Kidney (tissue), 14 donors: ENCODE data around the gene JDP2. TPM values are rescaled to one million over a fixed set of nuclear protein-coding genes. Genes with fewer than 3 reads are reported as not detected.

Experiments
- DNase-seq, 5 donors: peaks; one replicate each; pipeline ENCODE4 v3.0.0-alpha.2; 2013 to 2020
- FAIRE-seq: peaks from 2 replicates; lab custom pipeline; 2012; peaks lifted over from hg19 to GRCh38; lab: Jason Lieb, UNC
- H3K27ac ChIP-seq, 2 donors: one replicate each; pipeline ENCODE4 v1.7.0; 2013; ENCODE audit warnings: low read depth in 2 of 2, low read length in 2 of 2, inconsistent platforms in 1 of 2
- H3K27me3 ChIP-seq: one replicate; pipeline ENCODE4 v1.7.1; 2013; ENCODE audit warnings: low read length, inconsistent platforms; ENCODE audit not compliant: control insufficient read depth, insufficient read depth
- H3K36me3 ChIP-seq, 3 donors: one replicate each; pipeline versions ENCODE4 v1.7.0 to v1.7.1; 2013; ENCODE audit warnings: low read length in 3 of 3, control low read depth in 1 of 3, inconsistent platforms in 1 of 3; ENCODE audit not compliant: insufficient read depth in 3 of 3, control insufficient read depth in 2 of 3
- H3K4me1 ChIP-seq, 3 donors: one replicate each; pipeline versions ENCODE4 v1.7.0 to v1.7.1; 2013; ENCODE audit warnings: low read length in 3 of 3, inconsistent platforms in 1 of 3, low read depth in 1 of 3; ENCODE audit not compliant: control insufficient read depth in 2 of 3, insufficient read depth in 2 of 3
- H3K4me3 ChIP-seq, 3 donors: one replicate each; pipeline versions ENCODE4 v1.7.0 to v1.8.1; 2013; ENCODE audit warnings: low read length in 3 of 3, control low read depth in 1 of 3, inconsistent platforms in 1 of 3
- H3K9ac ChIP-seq, 3 donors: one replicate each; pipeline versions ENCODE4 v1.7.0 to v1.7.1; 2013; ENCODE audit warnings: low read length in 3 of 3, control low read depth in 1 of 3, inconsistent platforms in 1 of 3
- H3K9me3 ChIP-seq, 3 donors: one replicate each; pipeline versions ENCODE4 v1.7.0 to v1.7.1; 2013; ENCODE audit warnings: low read length in 3 of 3, control low read depth in 1 of 3, inconsistent platforms in 1 of 3; ENCODE audit not compliant: control insufficient read depth in 2 of 3, insufficient read depth in 1 of 3
- CTCF ChIP-seq: IDR thresholded peaks from 3 replicates; pipeline ENCODE4 v1.5.1; 2012; ENCODE audit warnings: mild to moderate bottlenecking, moderate library complexity, borderline replicate concordance; ENCODE audit not compliant: insufficient read depth; ENCODE audit errors: extremely low read depth
- intact Hi-C: fragments of 100-400 bp; cut with DNase I; formaldehyde crosslinking; loops from one replicate; pipeline ENCODE4 v1.11.1; 2022
- polyA plus RNA-seq: library from polyadenylated mRNA; stranded (reverse); fragments of 350-450 nt; fragmentation: Illumina TruSeq; extraction: RNeasy Lipid Tissue Mini Kit (QIAGEN cat#74804); gene quantifications from one replicate; pipeline ENCODE4 v1.2.3, GENCODE V29; 2014; ENCODE audit warnings: low read depth, low replicate concordance; ENCODE audit not compliant: insufficient read depth
- total RNA-seq: library from RNA; stranded (reverse); fragmentation: NEBNext Ultra II Directional; extraction: Animal tissue kit (Norgen Biotek cat#: 25700); gene quantifications from one replicate; pipeline ENCODE4 v1.2.1, GENCODE V29; 2021
- donor health status: control.
- donor health status: control.
- donor health status: control.
- donor health status: control.
- donor health status: control.
- donor health status: DM: yes; HTN: yes; CAD: no.
- donor health status: Normal renal cell carcinoma (clear cell type).

JDP2 gene
- total and polyA plus RNA-seq, 2 donors from 2014 or later = 20.1 to 33.4 TPM

- no peaks in the 10 kb centered on the region for H3K9me3 ChIP-seq
- no peak for FAIRE-seq
- no peaks in the 10 kb centered on the region for H3K27me3 ChIP-seq
- peak overlapping the region in 2 of 3 donors; percentile 36 to 72 for H3K4me3 ChIP-seq
- intact Hi-C loops = no loop called here
- TF ChIP-seq CTCF = no peak
- peaks cover 6 to 36% (median 23%) of the 10 kb centered on the region in 3 donors for H3K4me1 ChIP-seq
- DNase-seq = peak in 2 of 5 donors; percentile 30 to 59
- peaks cover 0 to 29% (median 6%) of the 10 kb centered on the region in 3 donors for H3K36me3 ChIP-seq
- H3K27ac ChIP-seq = peak overlapping the region in 1 of 2 donors; percentile 62
- peak overlapping the region in 1 of 3 donors; percentile 20 for H3K9ac ChIP-seq
Observed at GRCh38 chr14:75430116-75430515, 2.3 kb downstream of the JDP2 start.

DNA sequence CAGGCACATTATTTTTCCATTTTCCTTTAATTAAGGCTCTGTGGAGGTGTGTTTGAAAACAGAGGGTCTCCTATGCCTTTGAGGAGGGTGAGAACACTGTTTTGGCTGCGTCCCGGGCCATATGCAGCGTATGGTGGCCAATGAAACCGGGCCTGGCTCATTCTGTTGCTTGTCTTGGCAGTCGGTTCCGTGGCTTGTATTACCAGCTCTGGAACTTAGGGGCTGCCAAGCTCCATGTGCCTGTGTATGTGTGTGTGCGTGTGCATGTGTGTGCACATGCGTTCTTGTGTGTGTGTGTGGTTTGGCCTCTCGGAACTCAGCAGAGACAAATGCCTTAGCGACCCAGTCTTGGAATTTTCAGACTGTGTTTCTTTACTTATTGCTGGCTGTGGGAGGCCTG is 2.7 kb downstream of the JDP2 start:
- peak overlapping the region in 1 of 3 donors; percentile 20 for H3K9ac ChIP-seq
- DNase-seq = peak in 3 of 5 donors; percentile 28 to 77 (median 40)
- H3K27ac ChIP-seq = peak overlapping the region in 1 of 2 donors; percentile 48
- H3K4me1 ChIP-seq = peaks cover 6 to 36% (median 23%) of the 10 kb centered on the region in 3 donors
- no peaks in the 10 kb centered on the region for H3K27me3 ChIP-seq
- no peak for TF ChIP-seq CTCF
- no peak for FAIRE-seq
- peaks cover 0 to 33% (median 6%) of the 10 kb centered on the region in 3 donors for H3K36me3 ChIP-seq
- no peaks in the 10 kb centered on the region for H3K9me3 ChIP-seq
- intact Hi-C loops = no loop called here
- H3K4me3 ChIP-seq = peak overlapping the region in 2 of 3 donors; percentile 36 to 72

GRCh38 chr14:75430976-75431375 is 3.2 kb downstream of the JDP2 start:
- intact Hi-C loops = no loop called here
- DNase-seq (no peak), FAIRE-seq (no peak)
- Histone ChIP-seq H3K36me3 (peaks cover 0 to 37% (median 6%) of the 10 kb centered on the region in 3 donors), H3K27ac (peak overlapping the region in 1 of 2 donors; percentile 48), H3K9ac (peak overlapping the region in 1 of 3 donors; percentile 24), H3K4me3 (peak overlapping the region in 1 of 3 donors; percentile 72), H3K9me3 (no peaks in the 10 kb centered on the region), H3K4me1 (peaks cover 6 to 36% (median 23%) of the 10 kb centered on the region in 3 donors), H3K27me3 (no peaks in the 10 kb centered on the region)
- no peak for TF ChIP-seq CTCF
